Aorta (tissue), 5 donors: ENCODE measurements around the gene AHRR. TPM values are rescaled to one million over a fixed set of nuclear protein-coding genes. Genes with fewer than 3 reads are reported as not detected.
"Not testable (repeated sequence)": the region's sequence is repeated elsewhere in the genome, so short reads cannot be mapped to it uniquely, and the experiment has no call there.

ENCODE experiments used
- ATAC-seq: fragments of 200-7000 bp; cut with Tn5 transposase; one replicate; pipeline ENCODE4 v1.9.1; 2022; ENCODE audit warnings: moderate library complexity; ENCODE audit not compliant: low FRiP score
- DNase-seq, 2 donors: peaks; one replicate each; pipeline ENCODE4 v3.0.0-alpha.2; 2020
- H3K27ac ChIP-seq, 2 donors: one replicate each; pipeline ENCODE4 v1.5.1; 2013; ENCODE audit warnings: low read length in 2 of 2, mild to moderate bottlenecking in 2 of 2, moderate library complexity in 2 of 2, control low read depth in 1 of 2, inconsistent platforms in 1 of 2, low read depth in 1 of 2
- H3K27me3 ChIP-seq, 2 donors: one replicate each; pipeline ENCODE4 v1.6.1; 2013; ENCODE audit warnings: control low read depth in 1 of 2, low read length in 1 of 2, mild to moderate bottlenecking in 1 of 2, moderate library complexity in 1 of 2; ENCODE audit not compliant: insufficient read depth in 2 of 2, control insufficient read depth in 1 of 2
- H3K36me3 ChIP-seq, 2 donors: one replicate each; pipeline ENCODE4 v1.6.1; 2013; ENCODE audit warnings: control low read depth in 1 of 2, low read length in 1 of 2, mild to moderate bottlenecking in 1 of 2; ENCODE audit not compliant: insufficient read depth in 2 of 2, control insufficient read depth in 1 of 2
- H3K4me1 ChIP-seq, 2 donors: one replicate each; pipeline ENCODE4 v1.6.1; 2013; ENCODE audit warnings: low read length in 2 of 2, control low read depth in 1 of 2, mild to moderate bottlenecking in 1 of 2, moderate library complexity in 1 of 2; ENCODE audit not compliant: insufficient read depth in 2 of 2, control insufficient read depth in 1 of 2
- H3K4me3 ChIP-seq, 2 donors: one replicate each; pipeline ENCODE4 v1.5.1; 2013; ENCODE audit warnings: low read length in 2 of 2, control low read depth in 1 of 2, mild to moderate bottlenecking in 1 of 2
- H3K9me3 ChIP-seq: one replicate; pipeline ENCODE4 v1.6.1; 2013; ENCODE audit warnings: mild to moderate bottlenecking, low read length; ENCODE audit not compliant: control insufficient read depth
- WGBS, 2 donors: extraction: QIAGEN DNeasy Blood & Tissue Kit; methylation state at CpG; one replicate each; pipeline ENCODE4 v1.1.7; 2013; 5-methylcytosine and 5-hydroxymethylcytosine counted together
- intact Hi-C, 2 donors: fragments of 100-400 bp; cut with DNase I; formaldehyde crosslinking; loops; one replicate each; pipeline versions ENCODE4 v1.14.2 to v1.15.0; 2022
- polyA plus RNA-seq, 2 donors: library from polyadenylated mRNA; stranded (reverse); fragments of 200-250 nt; gene quantifications; one replicate each; pipeline ENCODE4 v1.2.3, GENCODE V29; 2013
- total RNA-seq, 2 donors: library from RNA; stranded (reverse); fragmentation: NEBNext Ultra II Directional; extraction: Animal tissue kit (Norgen Biotek cat#: 25700); gene quantifications; one replicate each; pipeline ENCODE4 v1.2.1, GENCODE V29; 2021
- donor health status: healthy with polysubstance abuse.
- donor health status: Bipolar disorder and iron deficiency.
- donor health status: DM: no; HTN: no; CAD: no.
- donor health status: DM: no; HTN: no; CAD: no.
- donor health status: DM: yes; HTN: yes; CAD: no.

AHRR gene
- total and polyA plus RNA-seq, 4 donors = 0.13 to 3.8 (median 1.7) TPM

GRCh38 chr5:300691-301435, 20.7 kb upstream of the AHRR start:
- ATAC-seq, H3K27ac ChIP-seq, intact Hi-C loops, H3K4me3 ChIP-seq, H3K9me3 ChIP-seq, H3K36me3 ChIP-seq, H3K4me1 ChIP-seq, H3K27me3 ChIP-seq: not testable (repeated sequence)
- DNase-seq = peak in 1 of 2 donors; percentile 56
- WGBS, 2 donors = 89 to 93% methylated on average over 20 to 21 of the region's 21 CpGs

- H3K36me3 ChIP-seq, ATAC-seq, H3K4me1 ChIP-seq, H3K27ac ChIP-seq, intact Hi-C loops, H3K27me3 ChIP-seq, H3K9me3 ChIP-seq, H3K4me3 ChIP-seq, DNase-seq: not testable (repeated sequence)
- WGBS, 2 donors = 90 to 91% methylated on average over 8 of the region's 8 CpGs
These were observed 19.1 kb upstream of the AHRR start for GRCh38 chr5:302416-302815.

GRCh38 chr5:302966-303365, 18.5 kb upstream of the AHRR start:
- no peaks in the 10 kb centered on the region for H3K36me3 ChIP-seq
- no peak overlapping the region for H3K27ac ChIP-seq
- no peaks in the 10 kb centered on the region for H3K9me3 ChIP-seq
- H3K4me1 ChIP-seq = no peaks in the 10 kb centered on the region
- ATAC-seq = no peak
- peak in 1 of 2 donors; percentile 52 for DNase-seq
- intact Hi-C loops = no loop called here
- H3K27me3 ChIP-seq = no peaks in the 10 kb centered on the region
- WGBS, 2 donors = 76 to 81% methylated on average over 8 of the region's 8 CpGs
- no peak overlapping the region for H3K4me3 ChIP-seq

DNA sequence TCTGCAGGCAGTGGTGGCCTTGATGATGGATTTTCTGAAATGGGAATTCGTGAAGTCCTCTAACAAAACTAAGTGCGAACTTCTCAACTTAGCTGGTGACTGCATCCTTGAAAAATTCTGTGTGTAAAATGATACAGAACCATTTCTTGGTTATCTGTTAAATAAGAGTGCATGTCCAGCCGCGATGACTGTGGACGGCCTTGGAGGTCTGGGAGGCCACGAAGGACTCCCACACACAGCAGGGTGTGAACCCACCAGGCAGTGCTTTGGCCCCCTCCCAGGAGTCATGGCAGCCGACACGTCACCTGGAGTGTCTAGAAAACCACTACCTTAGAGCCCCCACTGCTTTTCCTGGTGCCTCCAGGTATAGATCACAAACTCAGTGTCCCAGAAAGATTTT, 17.8 kb upstream of the AHRR start:
- WGBS, 2 donors = 93 to 94% methylated on average over 5 to 8 of the region's 8 CpGs

GRCh38 chr5:305050-305449, 16.5 kb upstream of the AHRR start:
- Histone ChIP-seq H3K27me3 (no peaks in the 10 kb centered on the region), H3K9me3 (no peaks in the 10 kb centered on the region), H3K4me3 (no peak overlapping the region), H3K4me1 (no peaks in the 10 kb centered on the region), H3K27ac (no peak overlapping the region), H3K36me3 (no peaks in the 10 kb centered on the region)
- peak in 1 of 2 donors; percentile 61 for DNase-seq
- intact Hi-C loops = no loop called here
- no peak for ATAC-seq
- WGBS, 2 donors = 86 to 91% methylated on average over 9 of the region's 9 CpGs

More for the DNA sequence above, 17.8 kb upstream of the AHRR start:
- H3K4me1 ChIP-seq, H3K9me3 ChIP-seq, H3K27ac ChIP-seq, intact Hi-C loops, H3K27me3 ChIP-seq, H3K36me3 ChIP-seq, H3K4me3 ChIP-seq, ATAC-seq: not testable (repeated sequence)
- DNase-seq = peak in 1 of 2 donors; percentile 52

DNA sequence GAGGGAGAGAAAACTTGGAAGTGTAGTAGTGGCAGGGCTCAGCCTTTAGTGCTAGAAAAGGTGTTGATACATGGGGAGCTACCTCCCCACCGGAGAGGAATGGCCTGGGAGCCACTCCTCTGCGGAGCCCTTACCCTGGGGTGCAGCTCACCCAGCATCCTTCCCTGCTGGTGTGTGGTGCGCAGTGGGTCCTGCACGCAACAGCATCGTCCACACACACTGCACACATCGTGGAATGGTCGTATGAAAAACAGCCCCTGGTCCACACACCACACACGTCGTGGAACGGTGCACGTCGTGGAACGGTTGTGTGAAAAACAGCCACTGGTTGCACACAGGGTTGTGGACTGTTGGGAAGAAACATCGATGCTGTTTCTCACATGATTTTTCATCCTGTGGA, 16.1 kb upstream of the AHRR start:
- Histone ChIP-seq H3K4me1 (no peaks in the 10 kb centered on the region), H3K9me3 (no peaks in the 10 kb centered on the region), H3K4me3 (no peak overlapping the region), H3K36me3 (no peaks in the 10 kb centered on the region), H3K27ac (no peak overlapping the region), H3K27me3 (no peaks in the 10 kb centered on the region)
- intact Hi-C loops = no loop called here
- 92 to 94% methylated on average over 14 of the region's 14 CpGs for WGBS, 2 donors
- peak in 1 of 2 donors; percentile 62 for DNase-seq
- no peak for ATAC-seq

- no peak overlapping the region for H3K4me3 ChIP-seq
- no peaks in the 10 kb centered on the region for H3K4me1 ChIP-seq
- H3K9me3 ChIP-seq = no peaks in the 10 kb centered on the region
- no peaks in the 10 kb centered on the region for H3K36me3 ChIP-seq
- H3K27ac ChIP-seq = no peak overlapping the region
- H3K27me3 ChIP-seq = no peaks in the 10 kb centered on the region
- intact Hi-C loops = no loop called here
- DNase-seq (peak in 1 of 2 donors; percentile 60), ATAC-seq (no peak)
- WGBS, 2 donors = 92 to 93% methylated on average over 28 of the region's 28 CpGs
These were observed 15.3 kb upstream of the AHRR start for GRCh38 chr5:306011-306805.

DNA sequence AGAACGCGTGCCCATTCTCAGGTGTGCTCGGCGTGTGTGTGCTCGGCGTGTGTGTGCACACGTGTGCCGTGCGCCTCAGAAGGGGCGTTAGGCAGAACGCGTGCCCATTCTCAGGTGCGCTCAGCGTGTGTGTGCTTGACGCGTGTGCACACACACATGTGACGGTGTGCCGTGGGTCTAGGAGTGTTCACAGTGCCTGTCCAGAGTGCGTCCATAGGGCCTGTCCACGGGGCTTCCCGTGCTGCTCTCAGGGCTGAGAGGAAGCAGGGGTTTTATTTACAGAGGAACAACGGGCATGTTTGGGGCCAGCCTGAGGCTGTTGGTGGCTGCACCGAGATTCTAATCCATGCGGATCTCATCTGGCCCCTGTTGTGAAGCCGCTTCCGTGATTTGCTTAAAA, 14.2 kb upstream of the AHRR start:
- no peak for ATAC-seq
- WGBS, 2 donors = 91 to 92% methylated on average over 26 of the region's 26 CpGs
- Histone ChIP-seq H3K36me3 (no peaks in the 10 kb centered on the region), H3K27me3 (no peaks in the 10 kb centered on the region), H3K27ac (no peak overlapping the region), H3K9me3 (no peaks in the 10 kb centered on the region), H3K4me3 (no peak overlapping the region), H3K4me1 (no peaks in the 10 kb centered on the region)
- intact Hi-C loops = no loop called here
- no peak for DNase-seq
